ENCODE data around the gene SLC6A17.

Gene SLC6A17

GRCh38 chr1:110240476-110241210, 90.3 kb downstream of the SLC6A17 start:
- Histone ChIP-seq H3K9me3 (ENCODE audit: control insufficient read depth, low read depth, low read length) (no peaks in the 10 kb centered on the region), H3K9ac (ENCODE audit: low read length) (no peak overlapping the region), H3K27me3 (ENCODE audit: control insufficient read depth, insufficient read depth, low read length) (no peaks in the 10 kb centered on the region), H3K4me1 (ENCODE audit: control insufficient read depth, low read depth, low read length) (peaks cover 26% of the 10 kb centered on the region), H3K36me3 (ENCODE audit: control insufficient read depth, low read depth, low read length) (no peaks in the 10 kb centered on the region), H3K27ac (ENCODE audit: low read length) (no peak overlapping the region), H3K4me3 (ENCODE audit: low read length) (no peak overlapping the region)

DNA sequence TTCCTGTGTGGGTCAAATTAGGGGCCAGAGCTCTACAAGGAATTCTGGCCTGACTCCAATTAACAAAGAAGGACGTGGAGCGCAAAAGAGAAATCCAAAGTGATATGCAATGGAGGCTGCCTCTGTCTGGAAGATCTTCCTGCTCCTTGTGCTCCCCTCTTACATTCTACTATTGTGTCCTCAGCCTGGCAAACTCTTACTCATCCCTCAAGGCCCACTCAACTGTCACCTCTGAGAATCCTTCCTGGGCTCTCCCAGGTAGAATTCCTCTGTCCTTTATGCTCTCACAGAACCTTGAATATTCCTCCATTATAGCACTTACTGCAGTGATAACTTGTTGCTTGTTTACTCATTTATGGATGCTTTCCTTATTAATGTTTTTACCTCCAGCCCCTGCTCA, 91.2 kb downstream of the SLC6A17 start:
- H3K4me3 ChIP-seq (ENCODE audit: low read length): no peak overlapping the region
- H3K4me1 ChIP-seq (ENCODE audit: control insufficient read depth, low read depth, low read length): peaks cover 26% of the 10 kb centered on the region
- H3K9me3 ChIP-seq (ENCODE audit: control insufficient read depth, low read depth, low read length): no peaks in the 10 kb centered on the region
- no peaks in the 10 kb centered on the region for H3K27me3 ChIP-seq (ENCODE audit: control insufficient read depth, insufficient read depth, low read length)
- no peaks in the 10 kb centered on the region for H3K36me3 ChIP-seq (ENCODE audit: control insufficient read depth, low read depth, low read length)
- H3K27ac ChIP-seq (ENCODE audit: low read length): no peak overlapping the region
- no peak overlapping the region for H3K9ac ChIP-seq (ENCODE audit: low read length)

GRCh38 chr1:110242062-110242461, 91.8 kb downstream of the SLC6A17 start:
- H3K27ac ChIP-seq (ENCODE audit: low read length): no peak overlapping the region
- no peak overlapping the region for H3K9ac ChIP-seq (ENCODE audit: low read length)

DNA sequence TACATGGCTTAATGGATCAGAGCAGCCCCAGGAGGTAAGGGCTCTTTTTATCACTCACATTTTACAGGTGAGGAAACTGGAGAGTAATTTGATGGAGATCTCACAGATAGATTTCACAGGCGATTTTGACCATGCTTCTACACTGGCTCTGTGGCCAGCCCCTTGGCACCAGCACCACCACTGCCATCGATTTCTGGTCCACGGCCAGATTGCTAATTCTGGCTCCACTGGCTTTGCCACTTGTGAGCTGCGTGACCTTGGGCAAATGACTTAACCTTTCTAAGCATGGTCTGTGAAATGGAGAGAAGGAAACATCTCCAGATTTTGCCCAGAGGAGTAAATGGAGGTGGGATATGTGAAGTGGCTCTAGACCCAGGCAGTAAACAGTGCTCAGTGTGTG, 92.4 kb downstream of the SLC6A17 start:
- no peak overlapping the region for H3K4me3 ChIP-seq (ENCODE audit: low read length)
- no peaks in the 10 kb centered on the region for H3K27me3 ChIP-seq (ENCODE audit: control insufficient read depth, insufficient read depth, low read length)
- no peak overlapping the region for H3K9ac ChIP-seq (ENCODE audit: low read length)
- peaks cover 26% of the 10 kb centered on the region for H3K4me1 ChIP-seq (ENCODE audit: control insufficient read depth, low read depth, low read length)
- no peaks in the 10 kb centered on the region for H3K36me3 ChIP-seq (ENCODE audit: control insufficient read depth, low read depth, low read length)
- H3K9me3 ChIP-seq (ENCODE audit: control insufficient read depth, low read depth, low read length): no peaks in the 10 kb centered on the region
- no peak overlapping the region for H3K27ac ChIP-seq (ENCODE audit: low read length)

More at GRCh38 chr1:110242062-110242461, 91.8 kb downstream of the SLC6A17 start:
- Histone ChIP-seq H3K36me3 (ENCODE audit: control insufficient read depth, low read depth, low read length) (no peaks in the 10 kb centered on the region), H3K4me1 (ENCODE audit: control insufficient read depth, low read depth, low read length) (peaks cover 26% of the 10 kb centered on the region), H3K4me3 (ENCODE audit: low read length) (no peak overlapping the region), H3K9me3 (ENCODE audit: control insufficient read depth, low read depth, low read length) (no peaks in the 10 kb centered on the region), H3K27me3 (ENCODE audit: control insufficient read depth, insufficient read depth, low read length) (no peaks in the 10 kb centered on the region)

DNA sequence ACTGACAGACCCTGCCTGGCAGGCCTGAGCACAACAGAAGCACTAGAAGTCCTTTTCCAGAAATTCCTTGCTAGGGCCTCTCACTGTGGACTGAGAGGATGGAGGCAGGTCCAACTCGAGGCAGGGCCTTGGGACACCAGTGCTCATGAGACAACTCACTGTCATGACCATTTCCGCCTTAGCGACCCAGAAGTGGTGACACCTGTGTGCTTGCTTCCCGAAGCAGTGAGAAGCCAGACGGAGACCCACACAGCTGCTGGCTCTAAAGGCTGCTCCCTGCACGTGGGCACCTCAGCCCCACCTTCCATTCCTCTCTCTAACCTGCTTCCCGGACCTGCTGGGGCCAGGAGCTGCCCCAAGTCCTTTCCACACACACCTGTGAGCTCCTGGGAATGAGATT, 92.9 kb downstream of the SLC6A17 start:
- Histone ChIP-seq H3K27ac (ENCODE audit: low read length) (no peak overlapping the region), H3K4me1 (ENCODE audit: control insufficient read depth, low read depth, low read length) (peaks cover 26% of the 10 kb centered on the region), H3K9me3 (ENCODE audit: control insufficient read depth, low read depth, low read length) (no peaks in the 10 kb centered on the region), H3K36me3 (ENCODE audit: control insufficient read depth, low read depth, low read length) (no peaks in the 10 kb centered on the region), H3K4me3 (ENCODE audit: low read length) (no peak overlapping the region), H3K9ac (ENCODE audit: low read length) (no peak overlapping the region), H3K27me3 (ENCODE audit: control insufficient read depth, insufficient read depth, low read length) (no peaks in the 10 kb centered on the region)

- Histone ChIP-seq H3K36me3 (ENCODE audit: control insufficient read depth, low read depth, low read length) (no peaks in the 10 kb centered on the region), H3K4me1 (ENCODE audit: control insufficient read depth, low read depth, low read length) (peaks cover 26% of the 10 kb centered on the region), H3K9me3 (ENCODE audit: control insufficient read depth, low read depth, low read length) (no peaks in the 10 kb centered on the region), H3K9ac (ENCODE audit: low read length) (no peak overlapping the region), H3K4me3 (ENCODE audit: low read length) (no peak overlapping the region), H3K27me3 (ENCODE audit: control insufficient read depth, insufficient read depth, low read length) (no peaks in the 10 kb centered on the region), H3K27ac (ENCODE audit: low read length) (no peak overlapping the region)
Measured at GRCh38 chr1:110243574-110243973, 93.3 kb downstream of the SLC6A17 start.

GRCh38 chr1:110245876-110246620, 95.8 kb downstream of the SLC6A17 start:
- Histone ChIP-seq H3K4me1 (ENCODE audit: control insufficient read depth, low read depth, low read length) (peaks cover 26% of the 10 kb centered on the region), H3K27me3 (ENCODE audit: control insufficient read depth, insufficient read depth, low read length) (no peaks in the 10 kb centered on the region), H3K9ac (ENCODE audit: low read length) (no peak overlapping the region), H3K4me3 (ENCODE audit: low read length) (no peak overlapping the region), H3K36me3 (ENCODE audit: control insufficient read depth, low read depth, low read length) (no peaks in the 10 kb centered on the region), H3K9me3 (ENCODE audit: control insufficient read depth, low read depth, low read length) (no peaks in the 10 kb centered on the region), H3K27ac (ENCODE audit: low read length) (no peak overlapping the region)

- H3K27me3 ChIP-seq (ENCODE audit: control insufficient read depth, insufficient read depth, low read length): no peaks in the 10 kb centered on the region
- no peak overlapping the region for H3K9ac ChIP-seq (ENCODE audit: low read length)
Measured at GRCh38 chr1:110248746-110249145, 98.5 kb downstream of the SLC6A17 start.

DNA sequence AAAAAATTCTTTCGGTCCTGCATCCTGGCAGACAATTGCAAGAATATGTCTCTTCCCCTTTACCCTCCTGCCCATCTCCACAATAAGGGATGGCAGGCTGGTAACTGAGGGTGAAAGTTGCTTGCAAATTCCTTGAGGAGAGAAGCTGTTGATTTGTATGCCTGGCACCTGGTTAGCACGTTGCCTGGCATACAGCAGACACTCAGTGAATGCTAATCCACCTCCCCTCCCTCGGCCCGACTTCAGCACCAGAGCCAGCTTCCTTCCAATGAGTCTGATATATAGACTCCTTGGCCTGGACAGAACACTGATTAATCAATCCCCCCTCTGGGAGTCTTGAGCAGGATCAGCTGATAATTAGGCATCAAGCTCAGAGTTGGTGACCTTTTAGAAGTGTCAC, 99.0 kb downstream of the SLC6A17 start:
- H3K27me3 ChIP-seq (ENCODE audit: control insufficient read depth, insufficient read depth, low read length): no peaks in the 10 kb centered on the region
- H3K4me1 ChIP-seq (ENCODE audit: control insufficient read depth, low read depth, low read length): no peaks in the 10 kb centered on the region
- no peaks in the 10 kb centered on the region for H3K9me3 ChIP-seq (ENCODE audit: control insufficient read depth, low read depth, low read length)
- H3K36me3 ChIP-seq (ENCODE audit: control insufficient read depth, low read depth, low read length): no peaks in the 10 kb centered on the region
- no peak overlapping the region for H3K27ac ChIP-seq (ENCODE audit: low read length)
- no peak overlapping the region for H3K4me3 ChIP-seq (ENCODE audit: low read length)
- no peak overlapping the region for H3K9ac ChIP-seq (ENCODE audit: low read length)

More at GRCh38 chr1:110248746-110249145, 98.5 kb downstream of the SLC6A17 start:
- H3K36me3 ChIP-seq (ENCODE audit: control insufficient read depth, low read depth, low read length): no peaks in the 10 kb centered on the region
- no peak overlapping the region for H3K27ac ChIP-seq (ENCODE audit: low read length)
- H3K4me1 ChIP-seq (ENCODE audit: control insufficient read depth, low read depth, low read length): peaks cover 3% of the 10 kb centered on the region
- H3K9me3 ChIP-seq (ENCODE audit: control insufficient read depth, low read depth, low read length): no peaks in the 10 kb centered on the region
- no peak overlapping the region for H3K4me3 ChIP-seq (ENCODE audit: low read length)

GRCh38 chr1:110250008-110250407, 99.7 kb downstream of the SLC6A17 start:
- Histone ChIP-seq H3K4me1 (ENCODE audit: control insufficient read depth, low read depth, low read length) (no peaks in the 10 kb centered on the region), H3K27me3 (ENCODE audit: control insufficient read depth, insufficient read depth, low read length) (no peaks in the 10 kb centered on the region), H3K9me3 (ENCODE audit: control insufficient read depth, low read depth, low read length) (no peaks in the 10 kb centered on the region), H3K36me3 (ENCODE audit: control insufficient read depth, low read depth, low read length) (no peaks in the 10 kb centered on the region), H3K4me3 (ENCODE audit: low read length) (no peak overlapping the region), H3K9ac (ENCODE audit: low read length) (no peak overlapping the region), H3K27ac (ENCODE audit: low read length) (no peak overlapping the region)

DNA sequence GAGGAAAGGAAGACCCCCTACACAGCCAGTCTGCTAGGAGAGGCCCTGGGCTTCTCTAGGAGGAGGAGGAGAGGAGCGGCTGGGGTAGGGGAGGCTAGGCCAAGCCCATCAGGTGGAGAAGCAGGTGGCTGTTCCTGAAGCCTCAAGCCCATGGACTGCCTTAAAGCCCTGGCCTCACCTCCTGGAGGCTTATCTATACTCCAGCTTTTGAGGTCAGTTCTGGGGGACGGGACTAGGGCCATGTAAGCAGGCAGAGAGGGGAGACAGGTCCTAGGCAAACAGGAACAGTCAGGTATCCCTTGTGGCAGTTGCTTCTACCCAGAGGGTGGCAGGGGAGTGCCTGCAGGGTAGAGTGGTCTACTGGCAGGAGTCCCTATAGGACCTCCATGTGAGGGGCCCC, 100.5 kb downstream of the SLC6A17 start:
- peaks cover 3% of the 10 kb centered on the region for H3K4me1 ChIP-seq (ENCODE audit: control insufficient read depth, low read depth, low read length)
- no peak overlapping the region for H3K9ac ChIP-seq (ENCODE audit: low read length)
- no peaks in the 10 kb centered on the region for H3K9me3 ChIP-seq (ENCODE audit: control insufficient read depth, low read depth, low read length)
- H3K27ac ChIP-seq (ENCODE audit: low read length): no peak overlapping the region
- H3K27me3 ChIP-seq (ENCODE audit: control insufficient read depth, insufficient read depth, low read length): no peaks in the 10 kb centered on the region
- no peaks in the 10 kb centered on the region for H3K36me3 ChIP-seq (ENCODE audit: control insufficient read depth, low read depth, low read length)
- H3K4me3 ChIP-seq (ENCODE audit: low read length): no peak overlapping the region
